Measurements from ENCODE around the gene DAB2IP. TPM values are rescaled to one million over a fixed set of nuclear protein-coding genes. Genes with fewer than 3 reads are reported as not detected.

DAB2IP gene
- total and polyA plus RNA-seq, 5 donors from 2014 or later: not detected

DNA sequence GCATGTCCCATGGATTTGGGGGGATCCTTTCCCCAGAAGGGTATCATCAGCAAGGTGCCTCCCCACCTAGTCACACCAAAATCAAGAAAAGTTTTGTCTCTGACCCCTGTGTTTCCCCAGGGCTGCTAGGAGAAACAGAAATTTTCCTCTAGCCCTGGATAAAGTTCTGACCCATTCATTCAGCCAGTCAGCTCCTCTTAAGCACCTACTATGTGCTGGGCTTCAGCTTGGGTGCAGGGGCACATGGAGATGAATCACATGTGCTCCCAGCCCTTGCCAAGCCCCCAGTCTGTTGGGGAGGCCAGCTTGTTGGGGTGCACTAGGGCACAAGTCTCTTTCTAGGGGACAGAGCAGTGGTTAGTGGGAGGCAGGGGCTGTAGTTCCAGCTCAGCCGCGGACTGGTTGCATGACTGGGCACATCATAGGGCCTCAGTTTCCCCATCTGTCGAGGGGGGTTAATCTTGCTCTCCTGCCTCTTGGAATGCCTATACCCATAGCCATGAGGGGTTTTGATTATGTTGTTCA lies 3.9 kb downstream of the DAB2IP start:
- no peak for DNase-seq
- Mint-ChIP-seq H3K36me3 (no peaks in the 10 kb centered on the region), H3K27me3 (peaks cover 33% of the 10 kb centered on the region)

GRCh38 chr9:121656941-121657470 lies 5.6 kb downstream of the DAB2IP start:
- H3K4me1 ChIP-seq (ENCODE audit: control insufficient read depth, insufficient read depth, low read length, poor library complexity, severe bottlenecking): no peaks in the 10 kb centered on the region
- H3K27me3 Mint-ChIP-seq: peaks cover 22% of the 10 kb centered on the region
- H3K4me3 ChIP-seq (ENCODE audit: low read depth, low read length): no peak overlapping the region
- H3K36me3 Mint-ChIP-seq: no peaks in the 10 kb centered on the region
- H3K9me3 Mint-ChIP-seq: peaks cover 0 to 3% (median 0%) of the 10 kb centered on the region in 7 donors
- H3K4me1 Mint-ChIP-seq: peaks cover 0 to 5% (median 2%) of the 10 kb centered on the region in 4 donors
- H3K4me3 Mint-ChIP-seq: no peak overlapping the region
- H3K27ac Mint-ChIP-seq: no peak overlapping the region
- peaks cover 13% of the 10 kb centered on the region for H3K27me3 ChIP-seq (ENCODE audit: control insufficient read depth, insufficient read depth, low read length)
- DNase-seq (no peak), ATAC-seq (ENCODE audit: low read depth in 2 of 2) (no peak)
- H3K9me3 ChIP-seq (ENCODE audit: control insufficient read depth in 2 of 2, low read length in 2 of 2): no peaks in the 10 kb centered on the region
- H3K27ac ChIP-seq (ENCODE audit: insufficient read depth, low read length, poor library complexity, severe bottlenecking): no peak overlapping the region
- H3K36me3 ChIP-seq (ENCODE audit: control insufficient read depth, insufficient read depth, low read length): no peaks in the 10 kb centered on the region

More for the DNA sequence above, 3.9 kb downstream of the DAB2IP start:
- Mint-ChIP-seq H3K27ac (no peak overlapping the region), H3K4me3 (no peak overlapping the region), H3K4me1 (peaks cover 0 to 15% (median 2%) of the 10 kb centered on the region in 4 donors), H3K9me3 (peaks cover 0 to 3% (median 0%) of the 10 kb centered on the region in 7 donors)
- Histone ChIP-seq H3K27ac (ENCODE audit: insufficient read depth, low read length, poor library complexity, severe bottlenecking) (no peak overlapping the region), H3K4me3 (ENCODE audit: low read depth, low read length) (no peak overlapping the region), H3K36me3 (ENCODE audit: control insufficient read depth, insufficient read depth, low read length) (no peaks in the 10 kb centered on the region), H3K27me3 (ENCODE audit: control insufficient read depth, insufficient read depth, low read length) (peaks cover 16% of the 10 kb centered on the region), H3K4me1 (ENCODE audit: control insufficient read depth, insufficient read depth, low read length, poor library complexity, severe bottlenecking) (no peaks in the 10 kb centered on the region), H3K9me3 (ENCODE audit: control insufficient read depth in 2 of 2, low read length in 2 of 2) (no peaks in the 10 kb centered on the region)
- no peak for ATAC-seq (ENCODE audit: low read depth in 2 of 2)

- H3K27me3 Mint-ChIP-seq: peaks cover 11% of the 10 kb centered on the region
- H3K27ac Mint-ChIP-seq: peak overlapping the region in 1 of 3 donors; percentile 14
- Histone ChIP-seq H3K27me3 (ENCODE audit: control insufficient read depth, insufficient read depth, low read length) (peaks cover 8% of the 10 kb centered on the region), H3K9me3 (ENCODE audit: control insufficient read depth in 2 of 2, low read length in 2 of 2) (no peaks in the 10 kb centered on the region), H3K4me3 (ENCODE audit: low read depth, low read length) (no peak overlapping the region), H3K36me3 (ENCODE audit: control insufficient read depth, insufficient read depth, low read length) (no peaks in the 10 kb centered on the region), H3K27ac (ENCODE audit: insufficient read depth, low read length, poor library complexity, severe bottlenecking) (no peak overlapping the region), H3K4me1 (ENCODE audit: control insufficient read depth, insufficient read depth, low read length, poor library complexity, severe bottlenecking) (no peaks in the 10 kb centered on the region)
- no peaks in the 10 kb centered on the region for H3K36me3 Mint-ChIP-seq
- H3K4me1 Mint-ChIP-seq: no peaks in the 10 kb centered on the region
- DNase-seq (no peak), ATAC-seq (ENCODE audit: low read depth in 2 of 2) (no peak)
- peaks cover 0 to 3% (median 0%) of the 10 kb centered on the region in 7 donors for H3K9me3 Mint-ChIP-seq
- no peak overlapping the region for H3K4me3 Mint-ChIP-seq
Observed at GRCh38 chr9:121658166-121658565, 6.7 kb downstream of the DAB2IP start.

- Mint-ChIP-seq H3K27ac (no peak overlapping the region), H3K4me1 (no peaks in the 10 kb centered on the region), H3K27me3 (peaks cover 7% of the 10 kb centered on the region), H3K9me3 (peaks cover 0 to 3% (median 0%) of the 10 kb centered on the region in 7 donors), H3K36me3 (no peaks in the 10 kb centered on the region), H3K4me3 (no peak overlapping the region)
- Histone ChIP-seq H3K27me3 (ENCODE audit: control insufficient read depth, insufficient read depth, low read length) (peaks cover 3% of the 10 kb centered on the region), H3K9me3 (ENCODE audit: control insufficient read depth in 2 of 2, low read length in 2 of 2) (no peaks in the 10 kb centered on the region), H3K36me3 (ENCODE audit: control insufficient read depth, insufficient read depth, low read length) (no peaks in the 10 kb centered on the region), H3K4me3 (ENCODE audit: low read depth, low read length) (no peak overlapping the region), H3K4me1 (ENCODE audit: control insufficient read depth, insufficient read depth, low read length, poor library complexity, severe bottlenecking) (no peaks in the 10 kb centered on the region), H3K27ac (ENCODE audit: insufficient read depth, low read length, poor library complexity, severe bottlenecking) (no peak overlapping the region)
- ATAC-seq (ENCODE audit: low read depth in 2 of 2): no peak
- no peak for DNase-seq
Observed at GRCh38 chr9:121658591-121658990, 7.2 kb downstream of the DAB2IP start.

GRCh38 chr9:121660367-121660766 lies 8.9 kb downstream of the DAB2IP start:
- Mint-ChIP-seq H3K4me3 (no peak overlapping the region), H3K27ac (peak overlapping the region in 1 of 3 donors; percentile 2), H3K36me3 (no peaks in the 10 kb centered on the region), H3K9me3 (peaks cover 0 to 3% (median 0%) of the 10 kb centered on the region in 7 donors), H3K27me3 (peaks cover 5% of the 10 kb centered on the region), H3K4me1 (no peaks in the 10 kb centered on the region)
- Histone ChIP-seq H3K4me3 (ENCODE audit: low read depth, low read length) (no peak overlapping the region), H3K4me1 (ENCODE audit: control insufficient read depth, insufficient read depth, low read length, poor library complexity, severe bottlenecking) (no peaks in the 10 kb centered on the region), H3K9me3 (ENCODE audit: control insufficient read depth in 2 of 2, low read length in 2 of 2) (no peaks in the 10 kb centered on the region), H3K27me3 (ENCODE audit: control insufficient read depth, insufficient read depth, low read length) (no peaks in the 10 kb centered on the region), H3K27ac (ENCODE audit: insufficient read depth, low read length, poor library complexity, severe bottlenecking) (no peak overlapping the region), H3K36me3 (ENCODE audit: control insufficient read depth, insufficient read depth, low read length) (no peaks in the 10 kb centered on the region)
- ATAC-seq (ENCODE audit: low read depth in 2 of 2) (no peak), DNase-seq (no peak)

GRCh38 chr9:121660876-121661275 lies 9.4 kb downstream of the DAB2IP start:
- Histone ChIP-seq H3K9me3 (ENCODE audit: control insufficient read depth in 2 of 2, low read length in 2 of 2) (no peaks in the 10 kb centered on the region), H3K4me1 (ENCODE audit: control insufficient read depth, insufficient read depth, low read length, poor library complexity, severe bottlenecking) (no peaks in the 10 kb centered on the region), H3K4me3 (ENCODE audit: low read depth, low read length) (no peak overlapping the region), H3K27me3 (ENCODE audit: control insufficient read depth, insufficient read depth, low read length) (no peaks in the 10 kb centered on the region), H3K36me3 (ENCODE audit: control insufficient read depth, insufficient read depth, low read length) (no peaks in the 10 kb centered on the region), H3K27ac (ENCODE audit: insufficient read depth, low read length, poor library complexity, severe bottlenecking) (no peak overlapping the region)
- Mint-ChIP-seq H3K4me3 (no peak overlapping the region), H3K9me3 (peaks cover 0 to 3% (median 0%) of the 10 kb centered on the region in 7 donors), H3K4me1 (no peaks in the 10 kb centered on the region), H3K36me3 (no peaks in the 10 kb centered on the region), H3K27ac (peak overlapping the region in 1 of 3 donors; percentile 16), H3K27me3 (peaks cover 5% of the 10 kb centered on the region)
- no peak for DNase-seq
- ATAC-seq (ENCODE audit: low read depth in 2 of 2): no peak

- Mint-ChIP-seq H3K27ac (peak overlapping the region in 1 of 3 donors; percentile 35), H3K36me3 (no peaks in the 10 kb centered on the region), H3K4me1 (no peaks in the 10 kb centered on the region), H3K27me3 (peaks cover 5% of the 10 kb centered on the region), H3K9me3 (peaks cover 0 to 2% (median 0%) of the 10 kb centered on the region in 7 donors), H3K4me3 (no peak overlapping the region)
- no peak for DNase-seq
- no peak overlapping the region for H3K4me3 ChIP-seq (ENCODE audit: low read depth, low read length)
- H3K27me3 ChIP-seq (ENCODE audit: control insufficient read depth, insufficient read depth, low read length): no peaks in the 10 kb centered on the region
- H3K27ac ChIP-seq (ENCODE audit: insufficient read depth, low read length, poor library complexity, severe bottlenecking): no peak overlapping the region
- H3K36me3 ChIP-seq (ENCODE audit: control insufficient read depth, insufficient read depth, low read length): no peaks in the 10 kb centered on the region
- H3K9me3 ChIP-seq (ENCODE audit: control insufficient read depth in 2 of 2, low read length in 2 of 2): no peaks in the 10 kb centered on the region
- H3K4me1 ChIP-seq (ENCODE audit: control insufficient read depth, insufficient read depth, low read length, poor library complexity, severe bottlenecking): no peaks in the 10 kb centered on the region
- ATAC-seq (ENCODE audit: low read depth in 2 of 2): no peak
Observed at GRCh38 chr9:121661328-121661727, 9.9 kb downstream of the DAB2IP start.

DNA sequence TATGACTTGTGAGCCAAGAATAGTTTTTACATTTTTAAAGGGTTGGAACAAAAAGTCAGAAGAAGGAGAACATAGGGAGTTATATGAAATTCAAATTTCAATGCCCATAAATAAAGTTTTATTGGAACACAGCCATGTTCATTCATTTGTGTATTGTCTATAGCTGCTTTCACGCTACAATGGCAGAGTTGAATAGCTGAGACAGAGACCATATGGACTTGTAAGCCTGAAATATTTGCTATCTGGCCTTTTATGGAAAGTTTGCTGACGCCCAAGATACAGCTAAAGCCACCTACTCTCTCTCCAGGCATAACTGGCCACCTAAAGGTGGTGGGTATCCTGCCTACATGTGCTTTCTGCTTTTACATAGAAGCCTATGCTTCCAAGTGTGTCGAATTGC lies 10.9 kb downstream of the DAB2IP start:
- Histone ChIP-seq H3K4me3 (ENCODE audit: low read depth, low read length) (no peak overlapping the region), H3K36me3 (ENCODE audit: control insufficient read depth, insufficient read depth, low read length) (no peaks in the 10 kb centered on the region), H3K9me3 (ENCODE audit: control insufficient read depth in 2 of 2, low read length in 2 of 2) (no peaks in the 10 kb centered on the region), H3K27me3 (ENCODE audit: control insufficient read depth, insufficient read depth, low read length) (no peaks in the 10 kb centered on the region), H3K4me1 (ENCODE audit: control insufficient read depth, insufficient read depth, low read length, poor library complexity, severe bottlenecking) (no peaks in the 10 kb centered on the region), H3K27ac (ENCODE audit: insufficient read depth, low read length, poor library complexity, severe bottlenecking) (no peak overlapping the region)
- no peak overlapping the region for H3K27ac Mint-ChIP-seq
- DNase-seq: no peak
- ATAC-seq (ENCODE audit: low read depth in 2 of 2): no peak
- peaks cover 5% of the 10 kb centered on the region for H3K27me3 Mint-ChIP-seq
- H3K4me1 Mint-ChIP-seq: no peaks in the 10 kb centered on the region
- peaks cover 0 to 2% (median 0%) of the 10 kb centered on the region in 7 donors for H3K9me3 Mint-ChIP-seq
- H3K4me3 Mint-ChIP-seq: no peak overlapping the region
- H3K36me3 Mint-ChIP-seq: no peaks in the 10 kb centered on the region

Measured in CD4-positive, CD25-positive, alpha-beta regulatory T cell (primary cell).